CD4-positive, alpha-beta T cell treated with Interferon gamma for 1 hour (primary cell): ENCODE results near the gene IGF1R.
A peak's percentile ranks its signal among the peaks of the same experiment; 100 is the strongest.

Experiments used
- DNase-seq: peaks from one replicate; pipeline ENCODE4 v3.0.0-alpha.2; 2020

IGF1R gene

DNA sequence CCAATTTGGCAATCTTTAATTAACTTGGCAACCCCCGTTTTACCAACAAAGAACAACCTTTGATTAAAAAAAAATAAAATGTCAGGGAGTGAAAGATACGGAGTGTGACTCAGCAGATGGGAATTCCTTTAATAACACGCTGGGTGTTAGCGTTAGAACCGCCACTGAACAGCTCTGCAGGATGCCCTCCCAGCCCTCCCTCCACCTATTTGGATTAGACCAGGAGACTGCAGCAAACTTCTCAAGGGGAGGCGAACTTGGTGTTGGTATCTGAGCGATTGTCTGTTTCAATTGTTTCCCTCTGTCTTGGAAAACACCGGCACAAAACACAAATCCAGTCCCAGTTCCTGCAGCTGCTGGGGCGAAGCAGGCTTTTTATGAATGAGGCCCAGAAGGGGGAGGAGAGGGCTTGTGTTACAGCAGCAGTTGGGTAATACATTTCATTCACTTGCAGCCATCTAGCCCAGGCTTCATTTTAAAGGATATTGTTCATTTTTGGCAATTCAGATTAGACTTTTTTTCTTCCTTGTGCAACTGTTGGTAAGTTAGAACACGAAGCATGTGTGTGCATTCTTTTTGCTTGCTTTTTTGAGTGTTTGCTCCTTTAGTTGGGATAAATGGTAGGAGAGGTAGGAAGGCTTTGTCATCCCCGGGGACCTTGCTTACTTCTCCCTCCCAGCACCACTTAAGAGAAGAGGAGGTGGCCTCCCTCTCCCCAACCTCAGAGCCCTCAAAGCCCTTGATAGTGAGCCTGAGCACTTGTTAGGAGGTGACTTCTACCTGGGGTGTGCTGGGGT, 152.3 kb downstream of the IGF1R start:
- DNase-seq: no peak

DNA sequence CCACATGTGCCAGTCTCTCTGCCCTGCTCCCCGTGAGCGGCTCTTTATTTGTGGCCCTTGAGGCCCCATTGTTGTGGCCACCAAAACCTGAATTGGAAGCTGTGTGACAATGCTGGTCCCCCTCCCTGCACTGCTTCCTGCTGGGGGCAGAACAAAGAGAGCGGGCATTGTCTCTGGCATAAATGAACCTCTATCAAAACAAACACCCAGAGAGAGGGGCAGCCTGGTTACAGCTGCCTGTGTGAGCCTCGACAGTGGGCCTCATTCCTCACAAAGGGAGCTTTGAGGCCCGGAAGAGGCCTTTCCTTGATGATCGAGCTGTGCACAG, 152.9 kb downstream of the IGF1R start:
- DNase-seq: no peak

DNA sequence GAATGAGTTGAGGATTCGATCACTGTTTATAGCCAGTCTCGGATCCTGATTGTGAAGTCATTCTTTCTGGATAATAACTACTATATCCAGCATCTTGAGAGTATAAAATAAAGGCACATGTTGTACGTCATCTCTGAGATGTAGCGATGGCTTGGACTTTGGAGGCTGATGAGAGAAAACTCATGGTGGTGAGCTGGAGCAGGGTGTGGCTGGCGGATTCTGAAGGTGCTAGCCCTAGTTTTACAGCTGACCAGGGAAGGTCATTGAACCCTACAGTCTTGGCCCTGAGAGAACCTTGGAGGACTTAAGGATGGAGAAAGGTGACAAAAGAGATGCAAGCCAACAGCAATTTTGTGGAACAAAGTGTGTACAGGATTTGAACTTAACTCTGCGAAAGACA, 153.8 kb downstream of the IGF1R start:
- no peak for DNase-seq

DNA sequence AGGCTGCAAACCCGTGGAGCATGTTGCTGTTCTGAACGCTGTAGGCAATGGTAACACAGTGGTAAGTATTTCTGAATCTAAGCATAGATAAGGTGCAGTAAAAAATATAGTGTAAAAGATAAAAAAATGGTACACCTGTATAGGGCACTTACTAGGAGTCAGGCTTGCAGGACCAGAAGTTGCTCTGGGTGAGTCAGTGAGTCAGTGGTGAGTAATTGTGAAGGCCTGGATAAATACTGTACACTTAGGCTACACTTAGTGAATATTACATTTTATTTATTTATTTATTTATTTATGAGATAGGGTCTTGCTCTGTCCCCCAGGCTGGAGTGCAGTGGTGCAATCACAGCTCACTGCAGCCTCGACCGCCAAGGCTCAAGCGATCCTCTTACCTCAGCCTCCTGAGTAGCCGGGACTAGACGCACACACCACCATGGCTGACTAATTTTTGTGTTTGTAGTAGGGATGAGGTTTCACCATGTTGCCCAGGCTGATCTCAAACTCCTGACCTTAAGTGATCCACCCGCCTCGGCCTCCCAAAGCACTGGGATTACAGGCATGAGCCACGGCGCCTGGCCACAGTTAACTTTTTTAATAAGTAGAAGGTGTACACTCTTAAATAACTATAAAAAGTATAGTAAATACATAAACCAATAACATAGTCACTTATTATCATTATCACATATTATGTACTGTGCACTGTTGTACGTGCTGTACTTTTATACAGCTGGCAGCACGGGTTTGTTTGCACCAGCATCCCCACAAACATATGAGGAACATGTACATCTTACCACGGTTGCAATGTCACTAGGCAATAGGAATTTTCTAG, 155.1 kb downstream of the IGF1R start:
- no peak for DNase-seq

DNA sequence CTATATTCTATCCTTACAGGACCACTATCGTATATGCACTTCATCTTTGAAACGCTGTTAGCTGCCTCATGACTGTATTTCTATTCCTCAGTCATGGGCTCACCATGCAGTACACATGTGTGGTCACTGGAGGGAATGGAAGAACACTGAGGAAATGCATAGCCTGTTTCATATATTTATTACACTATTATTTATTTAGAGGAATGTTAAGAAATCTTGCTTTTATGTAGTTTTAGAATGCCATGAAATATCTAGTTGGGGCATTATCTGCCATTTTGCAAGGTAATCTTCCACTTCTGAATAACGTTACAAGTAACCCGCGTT, 155.7 kb downstream of the IGF1R start:
- no peak for DNase-seq

DNA sequence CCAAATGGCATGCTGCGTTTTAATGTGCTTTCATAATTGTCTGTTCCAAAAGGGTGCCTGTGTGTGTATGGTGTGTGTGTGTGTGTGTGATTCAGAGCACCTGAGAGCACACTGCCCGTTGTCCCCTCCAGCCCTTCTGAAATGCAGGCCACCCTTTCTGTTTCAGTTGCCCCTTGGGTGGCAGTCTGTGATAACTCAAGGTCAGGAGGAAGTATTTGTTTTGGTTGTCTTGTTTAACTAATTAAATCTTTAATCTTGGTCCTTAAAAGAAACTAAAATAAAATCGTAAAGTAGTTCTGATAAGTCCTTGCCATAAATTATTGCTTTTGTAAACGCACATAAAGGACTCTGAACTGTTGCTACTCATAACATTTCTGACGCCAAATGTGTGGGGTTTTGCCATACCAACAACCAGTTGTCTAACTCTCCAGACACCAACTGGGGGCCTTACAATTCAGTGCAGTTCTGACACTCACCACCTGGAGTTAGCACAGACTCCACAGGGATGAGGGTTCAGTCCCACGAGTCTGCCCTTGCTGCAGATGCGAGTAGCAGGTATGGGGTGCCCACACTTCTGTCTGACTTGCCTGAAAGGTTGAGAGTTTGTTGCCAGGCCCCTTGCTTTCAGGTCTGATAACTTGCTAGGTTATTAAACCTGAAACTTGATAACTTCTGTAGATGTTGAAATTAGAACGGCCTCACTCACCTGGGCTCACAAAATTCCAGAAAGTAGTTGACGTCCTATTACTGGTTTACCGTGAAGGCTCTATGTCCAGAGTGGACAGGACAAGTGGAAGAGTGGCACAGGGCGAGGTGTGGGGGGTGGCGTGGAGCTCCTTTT, 157.3 kb downstream of the IGF1R start:
- no peak for DNase-seq

DNA sequence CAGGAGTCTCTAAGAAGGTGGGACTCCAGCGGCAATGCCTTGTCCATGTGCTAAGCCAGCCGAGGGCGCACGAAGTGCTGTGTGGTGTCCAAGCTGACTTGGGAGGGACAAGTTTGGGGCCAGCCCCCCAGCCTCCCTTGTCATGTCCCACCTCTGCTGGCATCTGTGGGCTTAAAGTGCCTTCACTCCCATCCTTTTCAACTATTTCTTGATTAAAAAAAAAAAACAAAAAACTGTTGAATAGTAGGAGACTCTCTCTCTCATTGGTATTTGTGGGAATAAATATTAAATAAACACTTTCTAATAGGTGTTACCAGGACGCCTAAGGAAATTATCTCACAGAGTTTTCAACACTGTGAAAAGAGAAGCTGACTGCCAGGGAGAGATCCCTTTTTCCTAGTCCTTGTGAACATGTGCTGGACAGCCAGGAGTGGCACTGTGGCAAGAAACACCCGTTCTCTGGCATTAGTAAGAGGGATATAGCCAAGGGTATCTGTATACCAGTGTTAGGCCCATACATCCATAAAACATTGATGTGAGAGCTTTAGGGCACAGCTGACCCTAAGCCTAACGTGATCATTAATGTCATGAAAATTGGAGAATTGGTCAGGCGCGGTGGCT, 158.0 kb downstream of the IGF1R start:
- no peak for DNase-seq

DNA sequence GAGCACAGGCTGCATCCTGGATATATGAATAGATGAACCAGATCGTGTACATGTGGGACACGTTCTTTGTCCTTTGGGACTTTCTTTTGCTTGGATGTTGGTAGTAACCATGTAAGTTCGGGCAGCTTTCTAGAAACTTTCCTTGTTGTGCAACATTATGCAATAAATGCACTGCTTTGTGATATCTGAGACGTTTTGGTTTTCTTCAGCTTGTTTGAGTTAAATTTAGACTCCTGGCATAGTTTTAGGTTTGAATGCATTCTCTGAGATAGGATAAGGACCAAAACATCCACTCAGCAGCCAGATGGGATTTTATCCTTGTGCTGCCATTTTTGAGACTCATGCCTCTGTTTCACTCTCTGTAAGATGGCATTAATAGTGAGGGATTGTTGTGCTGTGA, 158.9 kb downstream of the IGF1R start:
- DNase-seq: no peak

DNA sequence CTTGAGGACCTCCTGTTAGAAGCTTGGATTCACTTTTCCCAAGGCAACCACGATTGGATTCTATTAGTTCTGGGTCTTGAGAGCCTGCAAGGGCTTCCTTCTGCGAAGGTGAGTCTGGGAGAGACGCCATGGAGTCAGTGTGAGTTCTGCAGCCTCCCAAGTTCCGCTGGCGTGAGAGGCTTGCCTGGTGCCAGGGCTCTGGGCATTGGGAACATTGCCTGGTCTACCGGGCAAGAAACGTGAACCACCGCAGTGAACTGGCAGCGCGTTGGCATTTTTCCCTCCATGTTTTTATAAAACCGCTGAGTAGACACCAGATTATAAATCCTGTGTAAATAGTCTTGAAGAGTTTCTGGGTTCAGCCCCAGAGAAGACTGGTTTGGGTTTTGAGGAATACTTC, 160.9 kb downstream of the IGF1R start:
- DNase-seq: no peak

DNA sequence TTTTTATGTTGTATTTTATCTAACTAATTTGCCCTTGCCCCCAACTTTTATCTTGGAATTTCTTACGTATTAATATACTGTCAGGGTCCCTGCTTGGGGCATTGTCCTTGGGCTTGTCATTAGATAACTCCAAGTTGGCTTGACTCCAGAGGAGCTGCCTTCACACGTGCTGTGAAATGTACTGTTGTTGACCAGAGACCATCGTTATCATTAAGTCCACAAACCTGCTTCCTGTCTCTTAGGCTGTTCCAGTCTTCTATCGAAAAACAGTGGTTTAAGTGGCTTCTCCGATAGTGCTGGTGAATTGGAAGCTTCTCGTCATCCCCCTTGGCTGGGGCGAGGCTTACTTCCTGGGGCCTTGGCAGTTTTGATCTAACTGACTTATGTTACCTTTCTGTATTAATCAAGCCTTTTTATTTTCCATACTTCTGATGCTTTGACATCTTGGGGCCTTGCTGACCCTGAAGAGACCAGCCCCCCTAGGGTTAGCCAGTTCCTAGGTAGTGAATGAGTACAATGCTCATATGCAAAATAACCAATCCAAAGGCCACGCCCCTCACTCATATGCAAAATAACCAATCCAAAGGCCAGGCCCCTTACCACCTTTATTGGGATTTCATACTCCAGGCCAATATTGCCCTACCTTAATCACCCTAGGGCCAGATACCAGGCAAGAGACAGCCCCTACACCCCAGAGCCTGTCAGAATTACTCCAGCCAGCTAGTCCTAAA, 164.5 kb downstream of the IGF1R start:
- no peak for DNase-seq

DNA sequence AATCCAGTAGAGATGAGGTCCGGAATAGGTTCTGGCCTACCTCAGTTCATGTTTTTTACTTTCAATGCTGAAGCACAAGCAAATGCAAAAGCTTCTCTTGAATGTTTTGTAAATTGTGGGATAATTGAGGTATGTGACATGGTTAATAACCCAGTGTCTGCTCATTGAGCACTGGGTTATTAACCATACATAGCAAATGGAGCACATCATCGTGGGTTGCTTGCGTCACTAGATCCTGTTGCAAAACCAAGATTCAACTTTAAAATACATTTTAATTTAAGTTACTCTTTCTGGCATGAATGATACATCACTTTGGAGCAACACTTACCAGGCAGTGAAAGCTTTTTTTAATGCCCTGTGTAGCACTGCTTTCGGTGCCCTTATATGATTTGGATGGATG, 165.6 kb downstream of the IGF1R start:
- no peak for DNase-seq

DNA sequence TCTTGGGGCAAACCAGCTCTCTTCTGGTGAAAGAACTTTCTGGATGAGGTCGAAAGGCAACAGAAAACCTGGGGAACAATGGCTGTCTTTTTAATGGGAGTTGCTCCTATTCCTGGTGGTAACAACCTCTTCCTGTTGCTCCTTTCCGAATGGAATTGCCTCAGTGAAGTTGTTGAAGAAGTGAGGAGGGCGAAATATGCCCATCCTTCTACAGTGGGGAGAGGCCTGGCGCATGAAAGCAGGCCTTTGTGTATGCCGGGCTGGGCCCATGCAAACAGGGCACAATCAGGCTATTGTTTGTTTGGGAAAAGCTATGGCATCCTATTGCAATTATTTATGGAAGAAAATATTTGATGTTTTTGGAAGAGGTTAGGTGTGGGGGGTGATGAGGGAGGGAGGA, 166.9 kb downstream of the IGF1R start:
- no peak for DNase-seq

DNA sequence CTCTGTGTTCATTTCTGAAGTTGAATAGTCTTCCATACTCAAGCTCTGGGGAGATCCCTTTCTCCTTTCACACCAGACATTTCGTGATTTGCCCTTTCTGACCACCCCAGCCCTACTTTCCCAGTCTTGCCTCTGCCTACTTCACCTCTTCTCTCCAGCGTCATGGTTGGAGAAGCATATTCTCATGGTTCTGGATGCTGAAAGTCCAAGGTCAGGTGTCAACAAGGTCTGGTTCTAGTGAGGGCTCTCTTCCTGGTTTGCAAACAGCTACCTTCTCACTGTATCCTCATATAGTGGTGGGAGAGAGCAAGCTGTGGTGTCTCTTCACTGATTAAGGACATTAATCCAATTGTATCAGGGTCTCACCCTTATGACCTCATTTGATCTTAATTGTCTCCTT, 169.4 kb downstream of the IGF1R start:
- DNase-seq: no peak

DNA sequence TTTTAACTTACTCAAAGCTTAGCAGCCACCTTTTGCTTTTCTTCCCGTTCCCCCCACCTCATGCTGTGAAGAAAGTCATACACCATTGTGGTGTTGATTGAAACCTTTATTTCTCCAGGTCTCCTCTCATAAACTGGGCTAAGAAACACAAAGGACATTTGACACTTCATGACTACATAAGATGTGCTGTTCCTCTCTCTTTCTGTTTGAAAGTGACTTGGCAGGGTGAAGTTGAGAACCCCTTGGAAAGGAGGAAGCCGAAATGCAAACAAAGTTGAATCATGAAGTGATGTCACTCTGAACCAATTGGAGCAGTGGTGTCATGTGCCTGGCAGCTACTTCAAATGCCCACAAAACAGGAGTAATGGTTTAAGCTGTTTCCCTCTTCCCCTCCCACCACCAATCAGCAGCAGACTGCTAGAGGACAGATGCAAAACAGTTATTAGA, 174.7 kb downstream of the IGF1R start:
- peak; percentile 2 for DNase-seq

DNA sequence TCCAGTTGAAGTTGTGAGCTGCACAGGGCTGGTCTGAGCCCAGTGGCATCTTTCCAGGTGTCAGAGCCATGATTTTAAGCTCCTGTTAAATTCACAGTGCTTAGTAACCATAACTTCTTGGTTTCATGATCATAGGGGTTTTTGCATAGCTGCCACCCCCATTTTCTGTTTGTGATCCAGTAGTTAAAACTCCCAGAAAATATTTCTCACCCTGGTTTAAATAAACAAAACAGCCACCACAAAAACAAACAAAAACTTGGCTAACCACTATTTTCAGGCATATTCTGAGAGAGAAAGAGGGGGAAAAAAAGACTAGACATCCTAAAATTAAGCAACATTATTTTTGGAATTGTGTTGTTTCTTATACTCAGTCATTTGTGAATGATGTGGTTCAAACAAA, 175.3 kb downstream of the IGF1R start:
- no peak for DNase-seq

DNA sequence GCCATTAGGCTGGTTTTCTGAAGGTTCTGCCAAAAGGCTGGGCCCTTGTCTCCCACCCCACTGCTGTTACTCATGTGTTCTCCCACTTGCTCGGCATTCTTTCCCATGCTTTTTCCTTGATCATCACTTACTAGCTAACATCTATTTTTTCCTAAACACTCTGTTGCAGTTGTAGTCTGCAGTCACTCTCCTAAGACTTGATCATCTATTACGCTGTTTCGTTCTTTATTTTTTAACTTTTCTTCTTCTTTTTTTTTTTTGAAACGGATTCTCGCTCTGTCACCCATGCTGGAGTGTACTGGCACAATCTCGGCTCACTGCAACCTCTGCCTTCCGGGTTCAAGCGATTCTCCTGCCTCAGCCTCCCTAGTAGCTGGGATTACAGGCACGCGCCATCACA, 176.3 kb downstream of the IGF1R start:
- no peak for DNase-seq

DNA sequence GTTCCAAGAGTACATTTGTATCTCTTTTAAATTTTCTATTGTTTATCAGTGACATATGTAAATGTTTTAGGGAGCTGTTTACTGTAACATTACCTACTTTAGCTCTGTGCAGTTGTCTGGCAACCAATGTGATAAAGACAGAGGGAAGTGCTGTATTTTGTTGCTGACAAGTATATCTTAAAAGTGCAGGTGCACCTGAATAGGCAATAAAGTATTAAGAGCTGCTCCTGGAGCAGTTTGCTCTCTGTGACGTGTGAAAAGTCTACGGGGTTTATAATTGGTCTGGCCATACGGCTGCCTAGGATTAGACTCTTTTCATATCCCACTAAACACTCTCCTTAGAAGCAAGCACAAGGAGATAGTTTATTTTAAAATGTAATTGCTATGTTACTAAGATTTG, 178.3 kb downstream of the IGF1R start:
- no peak for DNase-seq

DNA sequence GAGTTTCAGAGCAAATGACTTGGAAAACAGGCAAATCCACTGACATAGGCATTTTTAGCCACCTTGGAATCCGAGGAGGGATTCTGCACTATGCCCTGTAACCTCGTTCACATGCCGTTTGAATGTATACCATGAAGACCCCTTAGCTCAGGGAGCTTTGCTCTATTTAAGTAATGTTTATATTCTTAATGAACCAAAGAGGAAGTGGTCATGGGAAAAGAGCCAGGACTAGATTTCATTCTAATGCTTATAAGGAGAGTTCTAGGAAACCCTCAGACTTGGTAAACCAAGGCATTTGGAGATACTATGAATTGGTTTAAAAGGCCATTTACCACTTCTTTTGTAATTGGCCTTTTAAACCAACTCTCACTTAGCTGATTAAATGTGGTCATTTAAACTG, 178.9 kb downstream of the IGF1R start:
- no peak for DNase-seq

DNA sequence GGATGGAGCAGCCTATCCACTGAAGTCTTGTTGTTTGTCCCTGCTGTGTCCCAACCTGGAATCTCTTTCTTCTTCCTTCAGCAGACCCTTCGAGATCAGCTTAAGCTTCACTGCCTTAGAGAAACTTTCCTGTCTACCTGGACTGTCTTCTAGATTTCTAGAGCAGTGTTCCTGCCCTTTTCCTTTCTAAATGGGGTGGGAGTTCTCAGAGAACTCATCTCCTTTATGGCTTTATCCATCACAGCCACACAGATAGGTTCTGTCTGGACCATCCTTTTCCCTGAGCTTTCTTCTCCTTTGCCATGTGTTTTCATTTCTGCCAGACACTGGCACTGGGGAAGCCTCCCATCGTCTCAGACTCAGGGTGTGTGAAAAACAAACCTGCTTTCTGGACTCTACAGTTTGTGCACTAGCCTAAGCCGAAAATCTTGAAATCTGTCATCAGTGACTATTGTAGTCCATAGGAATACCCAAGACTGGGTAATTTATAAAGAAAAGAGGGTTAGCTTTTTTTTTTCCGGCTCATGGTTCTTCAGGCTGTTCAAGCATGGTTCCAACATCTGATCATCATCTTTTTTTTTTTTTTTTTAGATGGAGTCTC, 181.8 kb downstream of the IGF1R start:
- no peak for DNase-seq

DNA sequence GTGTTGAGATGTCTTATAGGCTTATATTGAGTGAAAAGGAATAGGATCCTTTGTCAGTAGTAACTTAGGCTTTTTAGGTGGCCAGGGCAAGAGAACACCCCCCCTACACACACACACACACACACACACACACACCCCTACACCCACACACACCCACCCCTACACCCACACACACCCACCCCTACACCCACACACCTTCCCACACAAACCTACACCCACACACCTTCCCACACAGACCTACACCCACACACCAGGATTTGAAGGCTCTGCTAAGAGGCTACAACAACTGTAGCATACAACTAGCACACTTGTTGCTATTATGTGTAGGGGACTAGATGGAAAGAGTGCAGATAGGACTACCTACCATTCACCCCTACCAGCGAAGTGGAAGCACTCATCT, 186.6 kb downstream of the IGF1R start:
- no peak for DNase-seq

DNA sequence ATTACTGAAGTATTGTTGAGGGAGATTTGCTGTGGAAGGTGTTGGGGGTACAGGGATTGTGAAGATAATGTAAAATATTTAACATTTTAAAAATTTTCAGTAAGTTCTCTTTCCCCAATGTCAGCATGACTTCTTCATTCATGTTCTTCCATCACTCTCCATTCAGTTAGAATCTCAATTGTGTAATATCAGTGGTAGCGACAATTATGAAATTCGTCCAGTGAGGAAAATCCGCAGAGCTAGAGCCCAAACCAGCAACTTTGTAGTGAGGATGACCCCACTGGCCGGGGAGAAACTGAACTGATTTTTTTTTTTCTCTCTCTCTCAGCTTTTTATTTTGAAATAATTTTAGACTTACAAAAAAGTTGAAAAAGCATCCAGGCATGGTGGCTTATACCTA, 187.5 kb downstream of the IGF1R start:
- no peak for DNase-seq
